ENCODE data around the gene PWWP2B. TPM values are rescaled to one million over a fixed set of nuclear protein-coding genes. Genes with fewer than 3 reads are reported as not detected.

The PWWP2B gene
- total RNA-seq, 4 donors from 2014 or later, result 45.9 to 129 (median 61.2) TPM

DNA sequence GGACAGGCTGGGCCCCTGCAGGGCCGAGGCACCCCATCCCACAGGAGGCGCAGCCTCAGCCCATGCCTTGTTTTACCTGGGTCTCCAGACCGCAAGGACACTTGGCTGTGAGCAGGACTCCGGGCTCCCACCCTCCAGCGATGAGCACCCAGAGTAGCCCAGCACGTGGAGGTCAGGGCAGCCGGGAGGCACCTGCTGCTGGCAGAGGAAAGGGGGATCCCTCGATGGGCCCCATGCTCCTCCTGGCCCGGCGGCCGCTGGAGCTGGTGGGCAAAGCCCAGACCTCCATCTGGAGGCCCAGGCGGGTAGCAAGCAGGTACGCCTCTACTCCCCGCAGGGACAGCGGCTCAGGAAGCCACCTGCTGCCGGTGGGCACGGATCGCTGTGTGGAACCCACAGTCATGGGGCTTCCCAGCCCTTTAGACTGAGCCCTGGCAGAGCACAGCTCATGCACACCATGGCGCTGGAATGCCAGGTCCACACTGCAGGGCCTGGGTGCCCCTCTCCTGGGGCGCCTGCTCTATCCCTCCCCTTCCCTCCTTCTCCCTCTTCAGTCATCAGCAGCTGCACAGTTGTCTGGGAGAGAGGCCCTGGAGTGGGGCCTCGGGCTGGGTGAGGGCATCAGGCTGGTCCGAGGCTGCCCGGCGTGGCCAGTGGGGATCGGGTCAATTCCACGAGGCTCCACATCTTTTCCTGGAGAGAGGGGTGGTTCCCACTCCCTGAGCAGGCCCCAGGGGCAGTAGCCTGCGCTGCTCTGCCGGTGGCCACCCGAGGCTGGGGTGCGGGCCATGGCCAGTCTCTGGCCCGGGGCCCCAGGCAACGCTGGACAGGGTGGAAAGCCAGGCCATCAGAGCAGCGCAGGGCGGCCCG is 65.7 kb downstream of the PWWP2B start:
- no peak for DNase-seq
- no peaks in the 10 kb centered on the region for H3K36me3 ChIP-seq
- peaks cover 51 to 93% (median 88%) of the 10 kb centered on the region in 4 donors for H3K4me1 ChIP-seq
- in situ Hi-C loops (cut with MboI; ENCODE audit: low pct_ligation_motif_present in 1 of 4, low pct_unique_long_range_greater_than_20kb in 1 of 4, low sequenced_read_pairs in 3 of 4) (loop anchor here in 2 of 4 donors (5.0 to 25.0 kb wide), 2 partner anchors 175 to 250 kb away; no protein-coding TSS in a partner anchor), intact Hi-C loops (cut with DNase I; ENCODE audit: low total_unique reads) (no loop called here)
- WGBS, 2 donors (ENCODE audit: low coverage in 1 of 2), result 91% methylated on average over 9 of the region's 35 CpGs; no CpG with 5 or more reads in 1 of the 2 donors
- H3K27ac ChIP-seq, result peak overlapping the region; percentile 88 to 91 (median 90)
- no peak overlapping the region for H3K4me3 ChIP-seq
- H3K9me3 ChIP-seq, result no peaks in the 10 kb centered on the region
- TF ChIP-seq EP300 (IDR thresholded peaks at IDR 0.05; ENCODE audit: low read depth), result no peak
- TF ChIP-seq POLR2AphosphoS5 (IDR thresholded peaks at IDR 0.05), result no peak
- TF ChIP-seq, protein P1, sequence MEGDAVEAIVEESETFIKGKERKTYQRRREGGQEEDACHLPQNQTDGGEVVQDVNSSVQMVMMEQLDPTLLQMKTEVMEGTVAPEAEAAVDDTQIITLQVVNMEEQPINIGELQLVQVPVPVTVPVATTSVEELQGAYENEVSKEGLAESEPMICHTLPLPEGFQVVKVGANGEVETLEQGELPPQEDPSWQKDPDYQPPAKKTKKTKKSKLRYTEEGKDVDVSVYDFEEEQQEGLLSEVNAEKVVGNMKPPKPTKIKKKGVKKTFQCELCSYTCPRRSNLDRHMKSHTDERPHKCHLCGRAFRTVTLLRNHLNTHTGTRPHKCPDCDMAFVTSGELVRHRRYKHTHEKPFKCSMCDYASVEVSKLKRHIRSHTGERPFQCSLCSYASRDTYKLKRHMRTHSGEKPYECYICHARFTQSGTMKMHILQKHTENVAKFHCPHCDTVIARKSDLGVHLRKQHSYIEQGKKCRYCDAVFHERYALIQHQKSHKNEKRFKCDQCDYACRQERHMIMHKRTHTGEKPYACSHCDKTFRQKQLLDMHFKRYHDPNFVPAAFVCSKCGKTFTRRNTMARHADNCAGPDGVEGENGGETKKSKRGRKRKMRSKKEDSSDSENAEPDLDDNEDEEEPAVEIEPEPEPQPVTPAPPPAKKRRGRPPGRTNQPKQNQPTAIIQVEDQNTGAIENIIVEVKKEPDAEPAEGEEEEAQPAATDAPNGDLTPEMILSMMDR (IDR thresholded peaks at IDR 0.05), result no peak
- TF ChIP-seq POLR2A (IDR thresholded peaks at IDR 0.05), result no peak
- no peaks in the 10 kb centered on the region for H3K27me3 ChIP-seq

DNA sequence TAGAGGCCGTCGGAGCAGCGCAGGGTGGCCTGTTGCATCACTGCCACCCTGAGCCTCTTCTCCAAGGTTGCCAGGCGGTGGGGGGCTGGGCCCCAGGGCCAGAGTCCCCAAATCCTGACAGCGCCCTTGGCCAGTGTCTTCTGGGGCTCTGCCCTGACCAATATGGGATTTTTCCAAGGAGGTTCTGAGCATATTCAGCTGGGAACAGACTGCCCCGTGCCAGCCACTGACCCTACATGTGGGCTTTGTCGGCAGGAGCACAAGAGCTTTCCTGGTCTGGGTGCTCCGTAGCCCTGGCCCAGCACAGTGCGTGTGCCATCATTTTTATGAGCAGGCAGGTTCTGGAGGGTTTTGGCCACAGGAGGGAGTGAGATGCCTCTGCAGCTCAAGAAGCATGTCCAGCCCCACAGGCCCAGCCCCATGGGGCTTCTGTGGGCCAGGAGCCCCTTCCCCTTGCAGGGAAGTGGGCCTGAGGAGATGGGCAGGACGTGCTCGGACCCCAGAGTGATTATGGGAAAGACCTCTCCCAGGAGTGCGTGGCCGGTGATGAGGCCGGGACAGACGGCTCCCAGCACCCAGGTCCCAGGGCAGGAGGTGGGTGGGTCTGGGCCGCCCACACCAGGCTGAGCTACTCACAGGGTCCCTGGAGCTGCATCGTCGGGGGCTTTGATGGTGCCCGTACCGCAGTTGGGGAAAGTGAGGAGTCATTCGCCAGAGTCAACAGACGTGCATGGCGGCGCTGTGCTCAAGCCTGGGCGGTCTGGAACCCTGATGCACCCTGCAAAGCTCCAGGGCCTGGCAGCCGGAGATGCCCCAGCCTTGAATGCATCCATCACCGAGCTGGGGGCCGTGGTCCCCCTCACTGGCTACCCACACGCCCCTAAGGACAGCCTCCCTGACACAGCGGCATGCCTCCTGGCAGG is 66.6 kb downstream of the PWWP2B start:
- in situ Hi-C loops (cut with MboI; ENCODE audit: low pct_ligation_motif_present in 1 of 4, low pct_unique_long_range_greater_than_20kb in 1 of 4, low sequenced_read_pairs in 3 of 4), result loop anchor here in 2 of 4 donors (5.0 to 25.0 kb wide), 2 partner anchors 174 to 251 kb away; no protein-coding TSS in a partner anchor
- TF ChIP-seq, protein P1 (IDR thresholded peaks at IDR 0.05), result peak in 1 of 5 experiments; percentile 22
- TF ChIP-seq EP300 (IDR thresholded peaks at IDR 0.05; ENCODE audit: low read depth), result no peak
- no peak overlapping the region for H3K4me3 ChIP-seq
- peaks cover 49 to 90% (median 86%) of the 10 kb centered on the region in 4 donors for H3K4me1 ChIP-seq
- H3K36me3 ChIP-seq, result no peaks in the 10 kb centered on the region
- WGBS, 2 donors (ENCODE audit: low coverage in 1 of 2), result 74 to 85% methylated on average over 7 to 24 of the region's 30 CpGs
- peak overlapping the region; percentile 87 to 91 (median 90) for H3K27ac ChIP-seq
- H3K9me3 ChIP-seq, result no peaks in the 10 kb centered on the region
- no peaks in the 10 kb centered on the region for H3K27me3 ChIP-seq
- intact Hi-C loops (cut with DNase I; ENCODE audit: low total_unique reads), result no loop called here
- DNase-seq, result no peak

DNA sequence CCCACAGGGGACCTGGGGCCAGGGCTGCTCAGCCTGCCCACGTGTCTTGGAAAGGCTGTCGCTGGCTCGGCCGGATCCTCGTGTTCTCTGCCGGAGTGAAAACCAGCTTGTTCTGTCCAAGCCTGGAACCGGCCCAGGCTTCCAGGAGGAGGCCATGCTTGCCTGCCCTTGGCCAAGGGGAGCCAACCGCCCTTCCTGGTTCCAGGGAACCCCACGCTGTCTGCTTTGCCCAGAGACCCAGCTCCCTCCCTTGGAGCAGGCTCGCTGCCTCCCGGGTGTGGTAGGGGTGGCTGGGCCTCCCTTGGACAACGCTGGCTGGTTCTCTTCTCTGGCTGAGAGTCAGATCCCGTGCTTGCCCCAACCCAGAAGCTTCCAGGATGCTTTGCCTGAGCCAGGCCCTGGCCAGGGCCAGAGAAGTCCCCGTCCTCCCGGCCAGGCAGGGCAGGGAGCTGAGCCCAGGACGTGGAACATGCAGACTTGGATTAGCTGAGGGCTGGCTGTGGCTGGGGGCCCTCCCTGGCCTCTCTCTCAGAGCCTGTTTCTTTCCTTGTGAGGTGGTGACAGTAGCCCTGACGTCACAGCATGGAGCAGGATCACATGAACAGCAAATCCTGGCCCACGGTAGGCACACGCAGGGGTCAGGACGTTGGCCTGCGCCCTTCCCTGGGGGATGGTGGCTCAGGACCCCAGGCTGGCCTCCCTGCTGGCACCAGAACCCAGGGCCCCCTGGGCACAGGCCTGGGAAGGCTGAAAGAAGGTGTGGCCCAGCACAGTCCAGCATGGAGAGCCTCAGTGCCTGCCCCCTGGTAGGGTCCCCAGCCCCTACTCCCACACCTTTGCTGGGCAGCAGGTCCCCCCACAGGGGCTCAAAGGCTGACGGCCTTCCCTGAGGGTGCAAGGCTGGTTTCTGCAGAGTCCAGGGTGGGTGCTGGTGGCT is 67.5 kb downstream of the PWWP2B start:
- 76% methylated on average over 12 of the region's 22 CpGs; no CpG with 5 or more reads in 1 of the 2 donors for WGBS, 2 donors (ENCODE audit: low coverage in 1 of 2)
- no peak for TF ChIP-seq POLR2A (IDR thresholded peaks at IDR 0.05)
- peak; percentile 15 to 45 (median 17) for TF ChIP-seq POLR2AphosphoS5 (IDR thresholded peaks at IDR 0.05)
- Histone ChIP-seq H3K27me3 (no peaks in the 10 kb centered on the region), H3K9me3 (no peaks in the 10 kb centered on the region), H3K27ac (peak overlapping the region; percentile 87 to 91 (median 90)), H3K4me1 (peaks cover 56 to 88% (median 85%) of the 10 kb centered on the region in 4 donors), H3K4me3 (no peak overlapping the region), H3K36me3 (no peaks in the 10 kb centered on the region)
- DNase-seq, result peak; percentile 68
- intact Hi-C loops (cut with DNase I; ENCODE audit: low total_unique reads), result loop anchor here (5.0 kb wide), 1 partner anchor 73 kb away; the partner anchor contains the start of gene INPP5A
- in situ Hi-C loops (cut with MboI; ENCODE audit: low pct_ligation_motif_present in 1 of 4, low pct_unique_long_range_greater_than_20kb in 1 of 4, low sequenced_read_pairs in 3 of 4), result loop anchor here in 2 of 4 donors (5.0 to 25.0 kb wide), 2 partner anchors 173 to 252 kb away; no protein-coding TSS in a partner anchor
